Smooth muscle cell (in vitro differentiated cells): Measurements from ENCODE around the gene COPE. TPM values are rescaled to one million over a fixed set of nuclear protein-coding genes. Genes with fewer than 3 reads are reported as not detected.
"Not testable (repeated sequence)": the region's sequence is repeated elsewhere in the genome, so short reads cannot be mapped to it uniquely, and the experiment has no call there.

ENCODE experiments used
- DNase-seq: peaks from one replicate; lab custom pipeline; 2025; ENCODE audit not compliant: unreplicated experiment; lab: John Stamatoyannopoulos, UW
- H2AFZ ChIP-seq: fragments of 200-600 bp; sonication (generic); 2 replicates; pipeline ENCODE4 v1.6.0; 2016; ENCODE audit warnings: antibody characterized with exemption, low read depth, mild to moderate bottlenecking
- H3F3A ChIP-seq: fragments of 200-600 bp; sonication (generic); 2 replicates; pipeline ENCODE4 v1.6.0; 2017; ENCODE audit warnings: antibody characterized with exemption, low read depth
- H3K27ac ChIP-seq: fragments of 200-600 bp; sonication (generic); 2 replicates; pipeline ENCODE4 v1.5.1; 2016; ENCODE audit warnings: low read depth, mild to moderate bottlenecking
- H3K27me3 ChIP-seq: fragments of 200-600 bp; sonication (generic); 2 replicates; pipeline ENCODE4 v1.6.1; 2016; ENCODE audit warnings: low read depth, mild to moderate bottlenecking
- H3K36me3 ChIP-seq: fragments of 200-600 bp; sonication (generic); 2 replicates; pipeline ENCODE4 v1.5.1; 2016; ENCODE audit warnings: low read depth
- H3K4me1 ChIP-seq: fragments of 200-600 bp; sonication (generic); 2 replicates; pipeline ENCODE4 v1.5.1; 2016; ENCODE audit warnings: low read depth
- H3K4me2 ChIP-seq: fragments of 200-600 bp; sonication (generic); 2 replicates; pipeline ENCODE4 v1.6.0; 2016; ENCODE audit warnings: mild to moderate bottlenecking
- H3K4me3 ChIP-seq: fragments of 200-600 bp; sonication (generic); 2 replicates; pipeline ENCODE4 v1.5.1; 2016; ENCODE audit warnings: mild to moderate bottlenecking
- H3K79me2 ChIP-seq: fragments of 200-600 bp; sonication (generic); 2 replicates; pipeline ENCODE4 v1.6.0; 2016; ENCODE audit warnings: low read depth, mild to moderate bottlenecking
- H3K9ac ChIP-seq: fragments of 200-600 bp; sonication (generic); 2 replicates; pipeline ENCODE4 v1.6.0; 2016; ENCODE audit warnings: low read depth
- H3K9me3 ChIP-seq: fragments of 200-600 bp; sonication (generic); replicated peaks from 2 replicates; pipeline ENCODE4 v1.5.1; 2016; ENCODE audit warnings: low read depth
- H4K20me1 ChIP-seq: fragments of 200-600 bp; sonication (generic); 2 replicates; pipeline ENCODE4 v1.6.0; 2016; ENCODE audit warnings: low read depth
- WGBS: methylation state at CpG from one replicate; pipeline ENCODE4 v1.1.7; 2016; ENCODE audit warnings: low lambda C conversion rate; 5-methylcytosine and 5-hydroxymethylcytosine counted together
- polyA plus RNA-seq: library from polyadenylated mRNA; unstranded; fragments of >200 nt; fragmentation: Nextera tagmentation; extraction: Ambion mirVana; gene quantifications from 2 replicates; pipeline ENCODE4 v1.2.1, GENCODE V29; 2016
- total RNA-seq: library from RNA; depleted of rRNA; stranded (reverse); fragments of >200 nt; gene quantifications from 2 replicates; pipeline ENCODE4 v1.2.3, GENCODE V29; 2014
- TF ChIP-seq, protein P1 (sequence below): fragments of 200-600 bp; sonication (generic); IDR thresholded peaks from 2 replicates; pipeline ENCODE4 v1.5.1; 2017; ENCODE audit warnings: borderline replicate concordance, mild to moderate bottlenecking, antibody characterized with exemption; ENCODE audit not compliant: insufficient read depth, poor library complexity, severe bottlenecking

COPE gene
- total and polyA plus RNA-seq, 2 experiments from 2014 or later: 236 to 497 TPM

DNA sequence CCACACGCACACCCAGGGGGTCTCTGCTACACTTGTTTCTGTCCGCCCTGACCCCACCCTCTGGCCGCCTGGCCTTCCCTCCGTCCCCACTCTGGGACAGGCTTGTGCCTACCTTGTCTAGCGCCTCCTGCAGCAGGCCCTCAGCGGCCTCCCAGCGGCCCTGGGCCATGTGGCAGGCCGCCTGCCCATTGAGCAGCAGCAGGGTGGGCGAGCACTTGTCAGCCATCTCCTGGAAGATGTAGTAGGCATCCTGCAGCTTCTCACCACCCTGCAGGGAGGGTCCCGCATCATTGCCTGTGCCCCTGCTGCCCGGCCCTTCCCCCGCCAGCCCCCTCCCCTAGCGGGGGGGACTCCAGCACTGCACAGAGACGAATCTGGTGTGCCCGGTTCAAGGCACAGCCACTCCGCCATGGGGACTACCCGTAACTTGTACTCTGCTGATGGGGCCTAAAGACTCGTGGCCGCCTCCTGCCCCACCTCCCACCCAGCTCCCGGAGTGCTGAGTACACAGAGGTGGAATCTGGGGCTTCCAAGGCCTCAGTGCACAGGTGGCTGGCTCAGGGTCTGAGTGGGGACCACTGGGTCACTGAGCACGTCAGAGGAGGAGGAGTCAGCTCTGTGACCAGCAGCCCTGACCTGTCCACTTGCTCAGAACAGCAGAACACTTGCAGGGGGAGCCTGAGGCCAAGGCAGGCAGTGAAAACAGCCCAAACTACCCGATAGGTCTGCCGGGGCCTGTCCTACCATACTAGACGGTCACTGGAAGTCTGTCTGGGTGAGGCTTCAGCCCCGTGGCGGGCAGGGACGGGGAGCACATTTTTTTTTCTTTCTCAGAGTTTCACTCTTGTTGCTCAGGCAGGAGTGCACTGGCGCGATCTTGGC is 15.8 kb downstream of the COPE start:
- H3K27ac ChIP-seq: no peak overlapping the region
- H3K79me2 ChIP-seq: no peaks in the 10 kb centered on the region
- no peak overlapping the region for H3K4me2 ChIP-seq
- no peak overlapping the region for H2AFZ ChIP-seq
- no peak for DNase-seq
- no peaks in the 10 kb centered on the region for H3K9me3 ChIP-seq
- TF ChIP-seq, protein P1, sequence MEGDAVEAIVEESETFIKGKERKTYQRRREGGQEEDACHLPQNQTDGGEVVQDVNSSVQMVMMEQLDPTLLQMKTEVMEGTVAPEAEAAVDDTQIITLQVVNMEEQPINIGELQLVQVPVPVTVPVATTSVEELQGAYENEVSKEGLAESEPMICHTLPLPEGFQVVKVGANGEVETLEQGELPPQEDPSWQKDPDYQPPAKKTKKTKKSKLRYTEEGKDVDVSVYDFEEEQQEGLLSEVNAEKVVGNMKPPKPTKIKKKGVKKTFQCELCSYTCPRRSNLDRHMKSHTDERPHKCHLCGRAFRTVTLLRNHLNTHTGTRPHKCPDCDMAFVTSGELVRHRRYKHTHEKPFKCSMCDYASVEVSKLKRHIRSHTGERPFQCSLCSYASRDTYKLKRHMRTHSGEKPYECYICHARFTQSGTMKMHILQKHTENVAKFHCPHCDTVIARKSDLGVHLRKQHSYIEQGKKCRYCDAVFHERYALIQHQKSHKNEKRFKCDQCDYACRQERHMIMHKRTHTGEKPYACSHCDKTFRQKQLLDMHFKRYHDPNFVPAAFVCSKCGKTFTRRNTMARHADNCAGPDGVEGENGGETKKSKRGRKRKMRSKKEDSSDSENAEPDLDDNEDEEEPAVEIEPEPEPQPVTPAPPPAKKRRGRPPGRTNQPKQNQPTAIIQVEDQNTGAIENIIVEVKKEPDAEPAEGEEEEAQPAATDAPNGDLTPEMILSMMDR: no peak
- H3K4me1 ChIP-seq: no peaks in the 10 kb centered on the region
- H3K36me3 ChIP-seq: no peaks in the 10 kb centered on the region
- H4K20me1 ChIP-seq: peaks cover 51% of the 10 kb centered on the region
- H3K9ac ChIP-seq: no peak overlapping the region
- H3K4me3 ChIP-seq: no peak overlapping the region
- 94% methylated on average over 27 of the region's 29 CpGs for WGBS
- H3F3A ChIP-seq: no peaks in the 10 kb centered on the region
- H3K27me3 ChIP-seq: no peaks in the 10 kb centered on the region

DNA sequence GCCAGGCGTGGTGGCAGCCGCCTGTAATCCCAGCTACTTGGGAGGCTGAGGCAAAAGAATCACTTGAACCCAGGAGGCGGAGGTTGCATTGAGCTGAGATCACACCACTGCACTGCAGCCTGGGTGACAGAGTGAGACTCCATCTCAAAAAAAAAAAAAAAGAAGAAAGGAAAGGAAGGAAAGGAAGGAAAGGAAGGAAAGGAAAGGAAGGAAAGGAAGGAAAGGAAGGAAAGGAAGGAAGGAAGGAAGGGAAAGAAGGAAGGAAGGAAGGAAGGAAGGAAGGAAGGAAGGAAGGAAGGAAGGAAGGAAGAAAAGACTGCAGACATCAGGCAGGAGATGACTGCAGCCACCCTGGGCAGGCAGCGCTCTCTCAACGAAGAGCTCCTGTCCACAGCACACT is 16.7 kb downstream of the COPE start:
- not testable (repeated sequence) for H3K9ac ChIP-seq, H3K79me2 ChIP-seq, DNase-seq, H3K4me3 ChIP-seq, H3K36me3 ChIP-seq, H2AFZ ChIP-seq, H3K4me2 ChIP-seq, H3K27me3 ChIP-seq, H3K27ac ChIP-seq, H3K4me1 ChIP-seq, H3F3A ChIP-seq, H3K9me3 ChIP-seq
- 96% methylated on average over 5 of the region's 5 CpGs for WGBS
- H4K20me1 ChIP-seq: peaks cover 44% of the 10 kb centered on the region

DNA sequence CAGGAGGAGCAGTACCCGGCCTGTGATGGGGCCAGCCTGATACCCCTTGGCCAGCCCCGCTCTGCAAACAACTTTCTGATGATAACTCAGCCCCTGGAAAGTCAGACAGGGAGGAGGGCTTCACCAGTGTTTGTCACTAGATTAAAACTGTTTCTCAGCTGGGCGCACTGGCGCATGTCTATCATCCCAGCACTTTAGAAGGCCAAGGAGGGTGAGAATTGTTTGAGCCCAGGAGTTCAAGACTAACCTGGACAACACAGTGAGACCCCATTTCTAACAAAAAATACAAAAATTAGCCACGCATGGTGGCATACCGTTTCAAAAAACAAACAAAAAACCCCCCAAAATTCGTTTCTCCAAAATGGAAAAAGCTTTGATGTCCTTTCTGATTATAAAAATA is 17.7 kb downstream of the COPE start:
- Histone ChIP-seq H3K27ac (no peak overlapping the region), H3K4me3 (no peak overlapping the region), H3K4me2 (no peak overlapping the region), H3K27me3 (no peaks in the 10 kb centered on the region), H3K36me3 (no peaks in the 10 kb centered on the region), H4K20me1 (peaks cover 34% of the 10 kb centered on the region), H2AFZ (no peak overlapping the region), H3K4me1 (no peaks in the 10 kb centered on the region), H3F3A (no peaks in the 10 kb centered on the region), H3K9me3 (no peaks in the 10 kb centered on the region), H3K79me2 (no peaks in the 10 kb centered on the region), H3K9ac (no peak overlapping the region)
- no peak for DNase-seq
- TF ChIP-seq, protein P1: no peak
- over 99% methylated on average over 7 of the region's 7 CpGs for WGBS

DNA sequence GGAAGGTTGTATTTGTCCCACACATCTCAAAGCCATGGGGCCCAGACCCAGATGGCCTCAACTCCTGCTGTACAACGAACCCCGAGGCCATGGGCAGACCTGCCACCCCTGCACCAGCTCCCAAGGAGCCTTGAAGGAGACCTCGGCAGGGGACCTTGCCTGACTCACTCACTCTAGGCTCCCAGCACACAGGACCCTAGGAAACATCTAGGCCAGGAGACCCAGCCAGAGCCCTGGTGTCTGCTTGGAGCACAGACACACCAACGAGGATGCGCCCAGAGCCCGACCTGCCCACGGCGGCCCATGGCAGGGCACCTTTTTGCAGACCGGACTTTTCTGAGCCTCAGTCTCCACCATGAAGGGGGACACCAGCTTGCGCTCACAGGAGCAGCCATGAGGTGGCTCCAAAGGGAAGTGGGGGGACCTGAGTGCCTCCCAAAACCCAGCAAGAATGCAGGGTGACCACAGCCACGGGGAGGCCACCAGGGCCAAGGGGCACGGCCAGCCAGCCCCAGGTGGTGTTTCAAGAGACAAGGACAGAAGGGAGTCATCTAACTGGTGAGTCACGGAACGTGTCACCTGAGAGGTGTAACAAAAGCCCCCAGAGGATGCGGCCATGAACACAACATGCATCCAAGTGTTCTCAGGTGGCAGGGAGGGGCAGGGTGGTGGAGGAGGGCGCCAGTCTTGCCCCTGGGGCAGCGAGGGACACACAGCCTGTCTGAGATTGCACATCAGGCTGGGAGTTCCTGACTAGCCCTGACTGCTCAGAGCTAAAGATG is 18.3 kb downstream of the COPE start:
- Histone ChIP-seq H3K27ac (no peak overlapping the region), H3K9me3 (no peaks in the 10 kb centered on the region), H2AFZ (no peak overlapping the region), H4K20me1 (peaks cover 30% of the 10 kb centered on the region), H3K4me2 (no peak overlapping the region), H3K9ac (no peak overlapping the region), H3K4me3 (no peak overlapping the region), H3K27me3 (no peaks in the 10 kb centered on the region), H3K4me1 (no peaks in the 10 kb centered on the region), H3K36me3 (no peaks in the 10 kb centered on the region), H3K79me2 (no peaks in the 10 kb centered on the region), H3F3A (no peaks in the 10 kb centered on the region)
- TF ChIP-seq, protein P1: no peak
- 96% methylated on average over 17 of the region's 17 CpGs for WGBS
- no peak for DNase-seq
